HG03575 (cell line): ENCODE results near the gene DLK2.
"Not testable (repeated sequence)": the region's sequence is repeated elsewhere in the genome, so short reads cannot be mapped to it uniquely, and the experiment has no call there.

Experiments
- ATAC-seq: cut with Tn5 transposase; IDR thresholded peaks from one replicate; pipeline ENCODE4 v1.9.1; 2021; ENCODE audit not compliant: unreplicated experiment, insufficient number of reproducible peaks, low FRiP score; ENCODE audit errors: extremely low read depth

DLK2 gene

DNA sequence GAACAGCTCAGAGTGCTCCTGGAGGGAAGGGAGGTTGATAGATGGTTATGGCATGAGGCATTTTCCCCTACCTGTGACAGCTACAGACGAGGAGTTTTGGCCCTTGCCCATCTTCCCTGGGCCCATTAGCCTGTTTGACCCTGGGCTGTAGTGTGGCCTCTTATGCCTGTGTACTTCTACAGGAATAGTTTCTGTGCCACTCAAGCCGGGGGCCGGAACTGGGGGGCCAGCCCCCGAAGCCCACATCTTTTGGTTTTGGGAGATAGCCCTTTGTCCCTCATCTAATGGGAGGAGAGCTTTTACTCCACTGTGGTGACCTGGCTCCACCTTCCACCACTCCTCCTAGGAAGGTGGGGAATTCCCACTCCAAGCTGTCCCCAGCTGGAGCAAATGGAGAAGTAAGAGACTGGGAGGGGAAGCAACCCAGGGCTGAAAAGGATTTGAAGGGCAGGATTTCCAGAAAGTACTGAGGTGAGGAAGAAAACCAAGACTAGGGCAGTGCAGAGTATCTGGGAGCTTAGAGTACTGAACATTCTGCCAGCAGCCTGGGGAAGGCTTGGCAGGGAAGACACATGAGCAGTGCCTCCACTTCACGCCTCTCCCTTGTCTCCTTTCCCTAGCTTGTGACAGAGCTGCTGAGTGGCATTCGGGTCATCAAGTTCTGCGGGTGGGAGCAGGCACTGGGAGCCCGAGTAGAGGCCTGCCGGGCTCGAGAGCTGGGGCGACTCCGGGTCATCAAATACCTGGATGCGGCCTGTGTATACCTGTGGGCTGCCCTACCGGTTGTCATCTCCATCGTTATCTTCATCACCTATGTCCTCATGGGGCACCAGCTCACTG is 21.1 kb downstream of the DLK2 start:
- ATAC-seq = no peak

DNA sequence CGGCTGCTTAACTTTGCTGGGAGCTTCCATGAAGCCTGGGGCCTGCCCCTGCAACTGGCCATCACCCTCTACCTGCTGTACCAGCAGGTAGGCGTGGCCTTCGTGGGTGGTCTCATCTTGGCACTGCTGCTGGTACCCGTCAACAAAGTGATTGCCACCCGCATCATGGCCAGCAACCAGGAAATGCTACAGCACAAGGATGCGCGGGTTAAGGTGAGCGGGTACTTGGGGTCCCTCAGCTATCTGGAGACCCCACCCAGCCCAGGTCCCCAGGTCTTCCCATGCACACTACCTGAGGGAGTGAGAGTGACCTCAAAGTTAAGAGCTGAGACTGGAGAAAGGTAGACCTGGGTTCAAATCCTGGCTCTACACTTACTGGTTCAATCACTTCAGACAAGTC is 22.2 kb downstream of the DLK2 start:
- ATAC-seq = no peak

DNA sequence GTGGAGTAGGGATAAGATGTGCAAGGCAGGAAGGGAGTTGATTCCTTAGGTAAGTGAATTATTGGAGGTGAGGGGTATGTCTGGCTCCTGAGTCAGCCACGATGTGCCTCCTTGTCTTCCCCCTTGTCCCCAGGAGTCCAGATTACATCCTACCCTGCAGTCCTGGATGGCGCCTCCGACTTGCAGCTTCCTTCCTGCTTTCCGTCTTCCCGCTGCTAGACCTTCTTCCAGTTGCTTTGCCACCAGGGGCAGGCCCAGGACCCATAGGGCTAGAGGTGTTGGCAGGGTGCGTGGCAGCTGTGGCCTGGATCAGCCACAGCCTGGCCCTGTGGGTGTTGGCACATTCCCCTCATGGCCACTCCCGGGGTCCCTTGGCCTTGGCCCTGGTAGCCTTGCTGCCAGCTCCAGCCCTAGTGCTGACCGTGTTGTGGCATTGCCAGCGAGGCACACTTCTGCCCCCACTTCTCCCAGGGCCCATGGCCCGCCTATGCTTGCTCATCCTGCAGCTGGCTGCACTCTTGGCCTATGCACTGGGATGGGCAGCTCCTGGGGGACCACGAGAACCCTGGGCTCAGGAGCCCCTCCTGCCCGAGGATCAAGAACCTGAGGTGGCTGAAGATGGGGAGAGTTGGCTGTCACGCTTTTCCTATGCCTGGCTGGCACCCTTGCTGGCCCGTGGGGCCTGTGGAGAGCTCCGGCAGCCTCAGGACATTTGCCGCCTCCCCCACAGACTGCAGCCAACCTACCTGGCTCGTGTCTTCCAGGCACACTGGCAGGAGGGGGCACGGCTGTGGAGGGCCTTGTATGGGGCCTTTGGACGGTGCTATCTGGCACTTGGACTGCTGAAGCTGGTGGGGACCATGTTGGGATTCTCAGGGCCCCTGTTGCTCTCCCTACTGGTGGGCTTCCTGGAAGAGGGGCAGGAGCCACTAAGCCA is 23.1 kb downstream of the DLK2 start:
- ATAC-seq = no peak

DNA sequence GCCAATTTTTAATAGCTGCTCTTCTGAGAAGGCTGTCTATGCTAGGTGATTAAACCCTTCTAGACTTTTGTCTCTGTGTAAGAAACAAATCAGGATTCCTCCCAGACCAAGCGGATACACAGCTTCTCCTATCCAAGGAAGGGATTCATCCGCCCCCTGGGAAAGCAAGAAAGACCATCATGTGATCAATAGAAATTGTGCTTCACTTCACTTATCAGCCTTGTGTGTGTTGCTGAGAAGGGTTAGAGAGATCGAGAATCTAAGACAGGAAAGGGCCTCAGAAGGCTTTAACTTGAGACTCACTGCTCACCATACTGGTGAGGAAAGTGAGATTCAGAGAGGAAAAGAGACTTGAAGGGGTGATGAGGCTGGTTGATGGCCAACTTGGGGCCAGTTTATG is 26.5 kb downstream of the DLK2 start:
- no peak for ATAC-seq

DNA sequence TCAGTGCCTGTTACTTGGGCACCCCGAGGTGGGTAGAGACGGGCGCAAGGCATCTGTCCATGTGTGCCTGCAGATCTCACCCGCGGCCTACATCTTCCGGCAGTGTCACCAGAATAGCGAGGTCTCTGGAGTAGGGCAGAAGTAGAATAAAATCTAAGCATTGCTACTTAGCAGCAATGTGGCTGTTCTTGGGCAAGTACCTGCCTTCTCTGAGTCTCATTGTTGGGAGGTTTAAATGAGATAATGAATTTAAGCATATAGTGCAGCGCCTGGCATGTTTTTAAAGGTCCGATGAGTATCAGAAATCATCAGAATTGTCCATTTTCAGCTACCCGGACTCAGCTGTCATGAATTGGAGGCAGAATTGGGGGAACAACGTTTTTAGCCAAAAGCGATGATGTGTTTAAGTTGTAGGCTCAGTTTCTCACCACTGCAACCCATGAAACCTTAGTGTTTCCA is 27.2 kb downstream of the DLK2 start:
- no peak for ATAC-seq

DNA sequence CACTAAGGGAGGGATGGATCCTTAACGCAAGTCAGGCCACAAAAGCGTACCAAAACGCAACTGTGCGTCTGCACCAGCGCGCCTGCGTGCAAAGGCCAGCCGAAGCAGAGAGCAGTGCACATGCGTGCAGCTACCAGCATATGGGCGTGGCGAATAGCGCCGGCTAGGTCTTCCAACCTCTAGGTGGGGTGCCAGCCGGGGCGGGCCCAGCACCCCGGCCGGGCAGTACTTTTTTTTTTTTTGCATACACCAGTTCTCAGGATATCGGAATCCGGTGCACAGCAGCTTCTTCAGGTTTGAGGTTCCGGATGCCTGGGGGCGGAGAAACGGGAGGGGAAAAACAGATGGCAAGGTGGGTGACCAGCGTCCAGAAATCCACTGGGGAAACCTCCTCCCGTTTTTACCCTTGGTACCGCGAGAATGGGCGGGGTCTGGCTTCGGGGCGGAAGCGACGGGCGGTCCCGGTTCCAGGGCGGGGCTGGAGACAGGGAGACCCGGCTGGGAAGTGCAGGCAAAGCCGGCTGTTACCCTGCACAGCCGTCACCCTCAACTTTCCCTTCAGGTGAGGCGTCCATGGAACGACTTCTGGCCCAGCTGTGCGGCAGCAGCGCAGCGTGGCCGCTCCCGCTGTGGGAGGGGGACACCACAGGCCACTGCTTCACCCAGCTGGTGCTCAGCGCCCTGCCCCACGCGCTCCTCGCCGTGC is 27.8 kb downstream of the DLK2 start, which contains the start of gene ABCC10:
Gene ABCC10, plus strand, starts transcription at position 136 of the 706 bp plus-strand sequence. Its CDS starts 438 bp downstream, at position 574.
- peak; percentile 71 for ATAC-seq

DNA sequence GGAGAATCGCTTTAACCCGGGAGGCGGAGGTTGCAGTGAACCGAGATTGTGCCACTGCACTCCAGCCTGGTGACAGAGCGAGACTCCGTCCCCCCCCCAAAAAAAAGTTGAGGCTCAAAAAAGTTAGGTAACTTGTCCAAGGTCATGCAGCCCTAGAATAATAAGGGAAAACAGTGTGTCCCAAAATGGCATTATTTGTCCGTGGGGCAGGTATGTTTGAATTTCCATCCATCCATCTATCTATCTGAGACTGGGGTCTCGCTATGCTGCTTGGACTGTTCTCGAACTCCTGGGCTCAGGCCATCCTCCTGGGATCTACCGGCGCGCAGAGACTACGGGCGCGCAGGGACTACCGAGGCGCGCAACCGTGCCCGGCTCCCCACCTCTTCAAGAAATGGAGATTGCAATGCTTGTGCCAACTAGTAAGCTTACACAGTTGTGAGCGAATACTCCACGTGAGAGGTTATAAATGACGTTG is 28.4 kb downstream of the DLK2 start:
- ATAC-seq = no peak

DNA sequence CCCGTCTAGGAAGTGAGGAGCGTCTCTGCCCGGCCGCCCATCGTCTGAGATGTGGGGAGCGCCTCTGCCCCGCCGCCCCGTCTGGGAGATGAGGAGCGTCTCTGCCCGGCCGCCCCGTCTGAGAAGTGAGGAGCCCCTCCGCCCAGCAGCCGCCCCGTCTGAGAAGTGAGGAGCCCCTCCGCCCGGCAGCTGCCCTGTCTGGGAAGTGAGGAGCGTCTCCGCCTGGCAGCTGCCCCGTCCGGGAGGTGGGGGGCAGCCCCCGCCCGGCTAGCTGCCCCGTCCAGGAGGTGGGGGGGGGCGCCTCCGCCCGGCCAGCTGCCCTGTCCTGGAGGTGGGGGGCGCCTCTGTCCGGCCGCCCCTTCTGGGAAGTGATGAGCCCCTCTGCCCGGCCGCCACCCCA is 30.3 kb downstream of the DLK2 start:
- ATAC-seq = not testable (repeated sequence)

DNA sequence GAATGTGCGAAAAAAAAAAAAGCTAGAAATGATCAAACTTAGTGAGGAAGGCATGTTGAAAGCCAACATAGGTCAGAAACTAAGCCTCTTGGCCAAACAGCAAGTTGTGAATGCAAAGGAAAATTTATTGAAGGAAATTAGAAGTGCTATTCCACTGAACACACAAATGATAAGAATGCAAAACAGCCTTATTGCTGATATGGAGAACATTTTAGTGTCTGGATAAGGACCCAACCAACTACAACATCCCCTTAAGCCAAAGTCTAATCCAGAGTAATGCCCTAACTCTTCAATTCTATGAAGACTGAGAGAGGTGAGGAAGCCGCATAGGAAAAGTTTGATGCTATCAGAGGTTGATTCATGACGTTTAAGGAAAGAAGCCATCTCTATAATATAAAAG is 33.5 kb downstream of the DLK2 start:
- no peak for ATAC-seq

DNA sequence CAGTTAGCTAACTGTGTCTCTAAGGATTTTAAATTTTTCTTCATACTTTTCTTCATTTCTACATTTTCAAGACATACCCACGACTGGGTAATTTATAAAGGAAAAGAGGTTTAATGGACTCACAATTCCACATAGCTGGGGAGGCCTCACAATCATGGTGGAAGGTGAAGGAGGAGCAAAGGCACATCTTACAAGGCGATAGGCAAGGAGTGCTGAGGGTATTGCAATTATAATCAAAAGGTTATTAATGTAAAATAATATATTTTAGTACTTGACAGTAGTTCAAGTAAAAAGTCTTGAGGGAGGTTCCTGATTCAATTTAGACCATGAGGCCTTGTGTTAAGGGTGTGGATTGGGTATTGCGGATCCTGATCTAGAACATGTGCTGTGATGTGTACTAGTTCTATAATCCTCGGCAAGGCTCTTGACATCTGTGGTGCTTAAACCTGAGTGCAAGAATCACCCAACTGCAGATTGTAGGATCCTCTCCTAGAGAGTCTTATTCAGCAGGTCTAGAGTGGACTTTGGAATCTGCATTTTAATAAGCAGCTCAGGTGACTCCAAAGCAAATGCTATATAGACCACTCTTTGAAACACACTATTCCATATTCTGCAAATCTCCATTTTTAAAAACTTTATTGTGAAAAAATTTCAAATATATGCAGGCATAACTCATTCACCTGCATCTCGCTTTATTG is 35.2 kb downstream of the DLK2 start:
- ATAC-seq = no peak

DNA sequence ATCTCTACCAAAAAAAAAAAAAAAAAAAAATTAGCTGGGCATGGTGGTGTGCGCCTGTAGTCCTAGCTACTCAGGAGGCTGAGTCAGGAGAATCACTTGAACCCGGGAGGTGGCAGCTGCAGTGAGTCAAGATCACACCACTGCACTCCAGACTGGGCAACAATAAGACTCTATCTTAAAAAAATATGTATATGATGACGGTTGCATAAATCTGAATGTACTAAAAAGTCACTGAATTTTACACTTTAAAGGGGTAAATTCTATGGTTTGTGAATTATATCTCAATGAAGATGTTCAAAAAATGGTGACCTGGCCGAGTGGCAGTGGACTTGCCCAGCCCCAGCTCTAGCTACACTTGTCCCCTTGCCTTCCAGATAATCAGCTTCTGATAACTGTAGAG is 38.4 kb downstream of the DLK2 start:
- no peak for ATAC-seq

DNA sequence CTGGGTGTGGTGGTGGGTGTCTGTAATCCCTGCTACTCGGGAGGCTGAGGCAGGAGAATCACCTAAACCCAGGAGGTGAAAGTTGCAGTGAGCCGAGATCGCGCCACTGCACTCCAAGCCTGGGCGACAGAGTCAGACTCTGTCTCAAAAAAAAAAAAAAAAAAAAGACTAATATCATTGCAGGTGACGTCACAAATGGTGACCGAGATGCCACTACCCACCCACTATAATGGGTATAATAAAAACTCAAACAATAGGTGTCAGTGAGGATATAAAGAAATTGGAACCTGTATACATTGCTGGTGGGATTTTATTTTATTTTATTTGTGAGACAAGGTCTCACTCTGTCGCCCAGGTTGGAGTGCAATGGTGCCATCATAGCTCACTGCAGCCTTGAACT is 40.1 kb downstream of the DLK2 start:
- not testable (repeated sequence) for ATAC-seq

DNA sequence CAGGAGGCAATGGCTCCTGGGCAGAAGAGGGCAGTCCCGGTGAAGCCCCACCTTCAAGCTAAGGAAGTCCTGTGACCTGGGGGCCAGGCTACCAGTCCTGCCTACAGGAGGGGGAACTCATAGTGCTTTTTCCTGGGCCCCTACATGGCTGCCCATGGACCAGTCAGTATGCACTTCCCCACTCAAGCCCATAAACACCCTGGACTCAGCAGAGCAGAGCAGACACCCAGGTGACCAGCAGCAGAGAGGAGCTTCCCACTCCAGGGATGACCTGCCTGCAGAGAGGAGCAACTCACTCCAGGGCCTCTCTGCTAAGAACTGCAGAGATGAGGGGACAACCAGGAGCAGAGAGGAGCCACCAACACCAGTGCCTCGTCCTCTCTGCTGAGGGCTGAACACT is 42.3 kb downstream of the DLK2 start:
- ATAC-seq = no peak

DNA sequence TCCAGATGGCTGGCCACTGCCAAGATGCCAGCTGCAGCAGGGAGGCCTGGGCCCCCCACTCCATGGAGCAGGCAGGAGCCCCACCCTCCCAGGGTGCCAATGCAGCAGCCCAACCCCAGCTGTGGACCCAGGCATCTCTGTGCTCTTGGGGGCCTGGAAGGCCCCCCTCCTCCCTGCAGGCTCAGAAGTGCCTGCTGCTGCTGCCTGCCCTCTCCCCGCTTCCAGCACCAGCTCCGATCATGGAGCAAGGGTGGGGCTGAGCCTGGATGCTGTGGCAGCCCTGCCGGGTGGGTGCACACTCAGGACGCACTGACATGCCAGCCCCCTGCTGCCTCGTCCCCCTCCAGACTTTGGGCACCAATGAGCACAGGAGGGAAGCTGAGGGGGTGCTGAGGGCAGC is 42.8 kb downstream of the DLK2 start:
- ATAC-seq = no peak

DNA sequence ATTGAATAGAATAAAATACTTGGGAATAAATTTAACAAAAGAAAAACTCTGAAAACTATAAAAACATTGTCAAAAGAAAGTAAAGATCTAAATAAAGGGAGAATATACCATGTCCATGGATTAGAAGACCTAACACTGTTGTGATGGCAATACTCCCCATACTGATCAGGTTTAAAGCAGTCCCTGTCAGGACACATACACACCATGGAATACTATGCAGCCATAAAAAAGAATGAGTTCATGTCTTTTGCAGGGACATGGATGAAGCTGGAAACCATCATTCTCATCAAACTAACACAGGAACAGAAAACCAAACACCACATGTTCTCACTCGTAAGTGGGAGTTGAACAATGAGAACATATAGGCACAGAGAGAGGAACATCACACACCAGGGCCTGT is 44.6 kb downstream of the DLK2 start:
- not testable (repeated sequence) for ATAC-seq

DNA sequence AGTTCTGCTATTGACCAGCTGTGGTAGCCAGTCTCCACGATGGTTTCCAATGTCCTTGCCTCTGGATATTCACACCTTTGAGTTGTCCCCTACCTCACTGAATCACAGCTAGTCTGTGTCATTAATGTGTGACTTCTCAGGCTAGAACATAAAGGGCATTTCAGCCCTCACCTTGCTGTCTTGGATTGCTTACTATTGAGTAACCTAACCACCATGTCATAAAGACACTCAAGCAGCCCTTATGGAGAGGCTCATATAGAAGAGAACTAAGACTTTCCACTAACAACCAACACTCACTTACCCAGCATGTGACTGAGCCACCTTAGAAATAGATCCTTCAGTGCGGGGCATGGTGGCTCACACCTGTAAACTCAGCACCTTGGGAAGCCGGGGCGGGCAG is 47.1 kb downstream of the DLK2 start:
- ATAC-seq = no peak

DNA sequence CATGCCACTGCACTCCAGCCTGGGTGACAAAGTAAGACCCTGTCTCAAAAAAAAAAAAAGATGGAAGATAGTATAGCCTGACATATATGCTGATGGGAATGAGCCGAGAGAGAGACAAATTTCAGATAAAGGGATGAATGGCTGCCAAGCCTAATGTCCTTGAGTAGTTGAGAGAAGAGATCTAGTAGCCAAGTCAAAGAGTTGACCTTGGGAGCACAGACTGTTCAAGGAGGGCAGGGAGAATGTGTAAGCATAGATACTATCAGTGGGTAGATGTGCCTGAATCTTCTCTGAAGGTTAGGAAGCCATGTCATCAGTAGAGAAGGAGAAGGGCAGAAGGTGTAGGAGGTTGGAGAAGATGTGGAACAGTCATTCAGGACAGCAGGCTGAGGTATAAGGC is 48.1 kb downstream of the DLK2 start:
- no peak for ATAC-seq

DNA sequence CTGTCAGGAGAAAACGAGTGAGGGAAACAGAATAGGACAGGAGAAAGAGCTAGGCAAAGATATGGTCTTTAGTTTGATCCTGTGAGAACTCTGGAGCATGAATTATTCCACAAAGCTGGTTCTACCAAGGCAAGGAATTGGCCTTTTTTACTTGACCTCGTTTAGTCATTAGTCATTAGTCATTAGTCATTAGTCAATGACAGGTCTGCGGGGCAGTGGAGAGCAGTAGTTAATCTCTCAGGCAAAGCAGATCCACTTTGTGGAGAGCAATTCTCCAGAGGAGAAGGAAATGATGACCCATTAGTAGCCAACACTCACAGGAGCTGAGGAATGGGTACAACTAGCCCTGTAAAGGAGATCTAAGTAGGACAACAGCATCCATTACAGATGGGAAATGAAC is 50.0 kb downstream of the DLK2 start:
- no peak for ATAC-seq

DNA sequence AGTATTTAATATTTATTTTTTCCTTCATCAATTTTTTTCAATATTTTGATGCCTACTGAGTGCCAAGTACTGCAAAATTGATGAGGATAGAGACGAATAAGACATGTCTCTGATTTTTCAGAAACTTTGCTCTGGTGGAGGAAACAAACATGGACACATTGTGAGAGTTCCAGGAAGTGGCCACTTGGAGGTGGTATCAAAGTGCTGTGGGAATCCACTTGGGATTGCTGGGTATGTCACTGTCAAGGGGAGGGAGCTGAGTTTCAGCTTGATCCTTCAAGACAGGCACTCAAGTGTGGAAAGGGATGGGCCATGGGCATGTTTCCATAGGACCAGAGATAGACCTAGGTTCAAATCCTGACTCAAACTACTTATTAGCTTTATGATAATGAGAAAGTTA is 52.5 kb downstream of the DLK2 start:
- ATAC-seq = no peak
